Measurements from ENCODE around the gene KLHL34.

The KLHL34 gene

DNA sequence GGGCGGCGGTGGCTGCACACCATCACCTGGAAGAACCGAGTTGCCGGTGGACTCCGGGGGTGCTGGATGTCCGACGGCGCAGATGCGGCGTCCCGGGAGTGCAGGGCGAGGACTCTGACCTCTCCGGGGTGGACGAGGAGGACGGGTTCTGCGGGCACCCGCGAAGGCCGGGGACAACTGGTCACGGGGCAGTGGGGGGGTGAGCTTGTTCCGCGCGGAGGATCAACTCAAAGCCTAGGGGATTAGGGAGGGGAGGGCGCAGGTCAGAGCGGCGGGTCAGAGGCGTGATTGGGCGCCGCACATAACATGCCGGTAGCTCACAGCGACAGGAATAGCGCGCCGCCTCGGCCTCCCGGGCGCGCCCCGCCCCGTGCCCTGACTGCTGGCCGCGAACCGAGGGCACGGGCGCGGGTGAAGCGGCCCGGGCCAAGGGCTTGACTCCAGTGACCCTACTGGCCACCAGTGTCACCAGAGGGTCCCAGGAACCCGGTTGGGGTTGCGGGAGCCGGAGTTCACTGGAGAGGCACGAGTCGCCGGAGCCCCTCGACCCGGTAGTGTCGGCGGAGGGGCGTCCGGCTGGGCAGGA, at the start of gene KLHL34:
KLHL34 (minus strand) TSS at position 179 of the 586 bp plus-strand sequence. CDS start 542 bp downstream, outside the sequence.
- no peak for TF ChIP-seq CTCF (conservative IDR thresholded peaks at IDR 0.05; ENCODE audit: low read depth, low read length)
- no peak within 1 kb of the TSS for H3K4me3 ChIP-seq (ENCODE audit: low read depth, low read length)
- DNase-seq (ENCODE audit: low read depth), result no peak

DNA sequence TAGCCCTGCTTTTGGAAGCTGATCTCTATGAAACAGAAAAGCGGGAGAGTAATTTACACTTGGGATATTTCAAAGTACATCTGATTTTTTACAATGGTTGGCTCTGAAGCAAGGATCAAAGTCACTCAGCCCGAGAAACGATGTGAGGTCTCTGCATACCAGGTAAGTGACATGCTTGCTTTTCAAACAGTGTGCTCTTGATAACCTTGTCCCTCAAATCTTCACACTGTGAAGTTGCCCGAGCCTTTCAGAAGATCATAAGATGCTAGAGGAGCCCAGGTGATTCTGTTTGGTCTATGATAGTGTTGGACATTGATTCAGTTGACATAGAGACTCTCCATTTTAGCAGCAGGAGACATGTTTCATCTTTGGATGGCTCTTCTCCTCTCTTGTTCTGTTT, 47.1 kb upstream of the KLHL34 start:
- no peak for TF ChIP-seq CTCF (conservative IDR thresholded peaks at IDR 0.05; ENCODE audit: low read depth, low read length)

GRCh38 chrX:21702725-21703124, 44.6 kb upstream of the KLHL34 start:
- H3K4me3 ChIP-seq (ENCODE audit: low read depth, low read length), result no peak overlapping the region
- no peak for DNase-seq (ENCODE audit: low read depth)
- no peak for TF ChIP-seq CTCF (conservative IDR thresholded peaks at IDR 0.05; ENCODE audit: low read depth, low read length)

More for the DNA sequence above, 47.1 kb upstream of the KLHL34 start:
- H3K4me3 ChIP-seq (ENCODE audit: low read depth, low read length), result no peak overlapping the region
- no peak for DNase-seq (ENCODE audit: low read depth)

DNA sequence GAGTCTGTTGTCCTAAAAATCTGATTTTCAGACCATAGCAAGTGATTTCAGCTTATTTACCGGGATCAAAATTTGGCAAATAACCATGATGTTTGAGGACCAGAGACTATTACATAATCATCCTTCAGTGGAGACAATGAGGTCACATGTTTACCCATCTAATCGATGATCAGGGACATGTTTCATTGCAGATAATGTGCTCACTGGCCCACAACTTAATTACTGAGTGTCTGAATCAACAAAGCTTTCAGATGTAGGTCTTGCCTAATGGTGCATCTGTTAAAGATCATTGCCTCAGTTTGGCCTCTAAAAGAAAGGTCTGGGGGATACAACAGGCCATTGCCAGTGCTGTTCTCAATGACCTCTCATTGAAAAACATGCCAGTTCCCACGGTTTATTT, 42.8 kb upstream of the KLHL34 start:
- no peak for DNase-seq (ENCODE audit: low read depth)
- no peak overlapping the region for H3K4me3 ChIP-seq (ENCODE audit: low read depth, low read length)
- no peak for TF ChIP-seq CTCF (conservative IDR thresholded peaks at IDR 0.05; ENCODE audit: low read depth, low read length)

DNA sequence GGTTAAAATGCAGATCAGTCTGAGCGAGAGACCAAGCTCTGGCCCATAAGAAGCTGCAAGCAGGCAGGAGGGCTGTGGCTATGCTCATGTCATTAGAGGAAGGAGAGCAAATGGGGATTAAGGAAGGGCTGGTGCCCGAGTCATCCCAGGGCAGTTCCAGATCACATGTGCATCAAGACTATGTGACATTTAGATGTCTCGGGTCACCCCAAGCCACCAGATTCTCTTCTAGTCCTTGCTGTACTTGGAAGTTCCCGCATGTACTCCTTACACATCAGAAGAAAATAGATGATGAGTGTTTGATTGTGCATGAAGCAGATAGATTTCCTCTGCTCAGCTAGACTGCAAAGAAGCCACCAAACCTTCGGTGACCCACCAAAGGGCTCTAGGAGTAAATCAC, 42.1 kb upstream of the KLHL34 start:
- DNase-seq (ENCODE audit: low read depth), result no peak
- H3K4me3 ChIP-seq (ENCODE audit: low read depth, low read length), result no peak overlapping the region
- no peak for TF ChIP-seq CTCF (conservative IDR thresholded peaks at IDR 0.05; ENCODE audit: low read depth, low read length)

- DNase-seq (ENCODE audit: low read depth), result no peak
- TF ChIP-seq CTCF (conservative IDR thresholded peaks at IDR 0.05; ENCODE audit: low read depth, low read length), result no peak
- H3K4me3 ChIP-seq (ENCODE audit: low read depth, low read length), result no peak overlapping the region
Measured at GRCh38 chrX:21699136-21699535, 41.0 kb upstream of the KLHL34 start.

DNA sequence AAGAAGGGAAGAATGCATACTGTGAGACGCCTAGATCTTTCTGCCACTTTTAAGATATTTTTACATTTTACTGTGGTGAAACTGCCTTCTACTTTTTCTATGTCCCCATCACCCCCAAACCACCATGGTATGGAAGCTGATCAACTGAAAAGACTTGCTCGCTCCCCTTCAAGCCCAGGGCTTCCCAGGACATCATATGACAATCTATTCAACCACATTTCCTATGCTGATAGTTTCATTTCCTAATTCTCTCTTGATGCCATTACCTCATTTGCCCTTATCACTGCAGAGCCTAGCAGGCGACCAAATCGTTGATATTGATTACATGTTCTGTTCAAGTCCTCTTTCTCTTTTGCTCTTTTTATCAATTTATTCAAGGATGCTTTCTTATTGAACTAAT, 40.1 kb upstream of the KLHL34 start:
- DNase-seq (ENCODE audit: low read depth), result no peak
- no peak for TF ChIP-seq CTCF (conservative IDR thresholded peaks at IDR 0.05; ENCODE audit: low read depth, low read length)
- no peak overlapping the region for H3K4me3 ChIP-seq (ENCODE audit: low read depth, low read length)

All from choroid plexus epithelial cell (primary cell).